SJCRH30 (cell line): ENCODE data around the gene TAF11. TPM values are rescaled to one million over a fixed set of nuclear protein-coding genes. Genes with fewer than 3 reads are reported as not detected.

Source experiments
- total RNA-seq: library from RNA; depleted of rRNA; stranded (reverse); fragments of >200 nt; shearing (Covaris generic); gene quantifications from 2 replicates; pipeline ENCODE4 v1.2.3, GENCODE V29; 2014; rRNA removed

The TAF11 gene
- total RNA-seq, 1 experiment from 2014 or later = 54.0 TPM

Other genes starting within 250 kb of the TAF11 start
- 41.4 and 43.3 TPM in 2 replicates for gene ILRUN, start 191.3 kb downstream of the TAF11 start, total RNA-seq
- 224 and 233 TPM in 2 replicates for gene SNRPC, start 130.5 kb downstream of the TAF11 start, total RNA-seq
- gene BLTP3A, start 96.0 kb downstream of the TAF11 start, total RNA-seq = 6.8 and 8.8 TPM in 2 replicates
- 16.0 and 18.2 TPM in 2 replicates for gene ANKS1A, start 1.2 kb upstream of the TAF11 start, total RNA-seq